UCSD-AML1 (cell line): Measurements from ENCODE around the gene NFATC1.

ENCODE experiments used
- DNase-seq: peaks from one replicate; lab custom pipeline; 2025; ENCODE audit not compliant: unreplicated experiment; lab: John Stamatoyannopoulos, UW

Gene NFATC1

DNA sequence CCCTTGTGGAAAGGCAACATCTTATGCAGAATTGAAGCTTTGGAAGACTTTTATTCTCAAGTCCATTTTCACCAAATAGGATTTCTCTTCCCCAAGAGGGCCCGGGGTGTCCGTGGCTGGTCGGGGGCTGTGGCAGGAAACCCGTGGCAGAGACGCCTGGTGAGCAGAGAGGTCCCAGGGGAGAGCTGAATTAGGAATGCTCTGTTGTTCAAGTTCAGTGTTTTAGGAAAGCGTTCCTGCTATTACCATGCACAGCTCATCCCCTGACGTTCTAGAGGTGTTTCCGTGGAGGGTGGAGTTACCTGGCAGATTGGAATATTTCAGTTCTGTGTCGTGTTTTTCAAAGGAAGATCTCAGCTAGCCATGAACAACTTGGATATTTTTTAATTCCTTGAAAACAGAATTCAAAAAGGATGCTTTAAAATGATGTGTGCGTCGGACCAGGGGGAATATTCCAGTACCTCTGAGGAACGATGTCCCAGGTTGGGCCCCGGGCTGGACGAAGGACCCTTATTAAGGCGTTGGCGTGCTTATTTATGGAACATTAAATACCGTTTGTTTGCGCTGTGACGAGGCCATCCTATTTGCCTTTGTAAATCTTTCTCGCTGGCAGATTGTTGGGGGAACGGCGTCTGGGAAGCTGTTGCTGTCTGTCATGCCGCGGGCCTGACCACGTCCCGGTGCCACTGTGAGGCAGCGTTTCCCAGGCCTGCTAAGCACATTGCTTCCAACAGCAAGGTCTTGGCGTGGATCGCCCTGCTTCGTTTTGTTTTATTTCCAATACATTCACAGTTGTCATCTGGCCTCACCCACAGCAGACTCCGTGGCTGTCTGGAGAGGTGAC lies 8.2 kb downstream of the NFATC1 start:
- no peak for DNase-seq

DNA sequence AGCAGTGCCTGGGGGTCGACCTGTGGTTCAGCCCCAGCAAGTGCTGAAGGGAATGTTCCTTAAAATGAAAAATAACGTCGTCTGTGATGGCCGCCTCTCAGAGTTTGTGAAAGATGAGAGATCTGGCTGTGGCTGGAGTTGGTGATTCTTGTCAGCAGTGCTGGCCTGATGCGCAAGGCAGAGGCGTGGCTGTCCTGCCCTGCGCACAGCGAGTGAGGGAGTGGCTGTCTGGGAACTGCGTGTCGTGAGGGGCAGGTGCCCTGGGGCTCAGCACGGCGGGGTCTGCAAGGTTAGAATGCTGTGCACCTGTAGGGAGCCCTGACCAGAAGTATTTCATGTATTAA lies 8.8 kb downstream of the NFATC1 start:
- DNase-seq: no peak

DNA sequence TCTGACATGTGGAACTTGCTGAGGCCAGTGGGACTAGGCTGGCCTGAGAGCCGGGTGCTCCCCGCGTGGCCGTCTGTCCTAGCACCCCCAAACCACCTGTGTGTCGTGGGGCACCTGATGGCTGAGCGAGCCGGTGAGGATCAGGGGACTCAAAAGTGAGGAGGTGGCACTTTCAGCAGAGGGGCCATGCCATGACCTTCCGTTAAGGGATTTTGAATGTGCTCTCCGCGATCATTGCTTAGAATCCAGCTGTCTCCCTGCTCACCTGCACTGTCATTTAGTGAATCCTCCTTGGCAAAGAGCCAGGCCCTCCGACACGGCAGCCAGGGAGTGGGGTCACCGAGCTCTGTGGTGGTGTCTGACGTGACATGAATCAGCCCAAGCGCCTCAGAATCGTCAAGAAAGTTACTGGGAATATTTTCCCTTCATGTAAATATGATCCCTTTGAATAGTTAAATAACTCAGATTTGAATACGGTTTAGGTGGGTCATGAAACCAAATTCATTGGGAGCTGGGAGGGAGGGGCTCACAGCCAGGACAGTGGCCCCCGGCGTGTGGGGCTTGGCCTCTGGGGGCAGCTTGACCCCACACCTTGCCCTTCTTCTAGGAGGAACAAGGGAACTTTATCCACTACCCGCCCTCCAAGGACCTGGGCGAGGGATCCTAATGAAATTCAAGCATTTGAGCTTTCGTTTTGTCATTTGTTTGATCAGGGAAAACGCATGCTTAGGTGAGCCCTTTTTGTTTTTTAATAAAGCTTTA lies 9.5 kb downstream of the NFATC1 start:
- no peak for DNase-seq

DNA sequence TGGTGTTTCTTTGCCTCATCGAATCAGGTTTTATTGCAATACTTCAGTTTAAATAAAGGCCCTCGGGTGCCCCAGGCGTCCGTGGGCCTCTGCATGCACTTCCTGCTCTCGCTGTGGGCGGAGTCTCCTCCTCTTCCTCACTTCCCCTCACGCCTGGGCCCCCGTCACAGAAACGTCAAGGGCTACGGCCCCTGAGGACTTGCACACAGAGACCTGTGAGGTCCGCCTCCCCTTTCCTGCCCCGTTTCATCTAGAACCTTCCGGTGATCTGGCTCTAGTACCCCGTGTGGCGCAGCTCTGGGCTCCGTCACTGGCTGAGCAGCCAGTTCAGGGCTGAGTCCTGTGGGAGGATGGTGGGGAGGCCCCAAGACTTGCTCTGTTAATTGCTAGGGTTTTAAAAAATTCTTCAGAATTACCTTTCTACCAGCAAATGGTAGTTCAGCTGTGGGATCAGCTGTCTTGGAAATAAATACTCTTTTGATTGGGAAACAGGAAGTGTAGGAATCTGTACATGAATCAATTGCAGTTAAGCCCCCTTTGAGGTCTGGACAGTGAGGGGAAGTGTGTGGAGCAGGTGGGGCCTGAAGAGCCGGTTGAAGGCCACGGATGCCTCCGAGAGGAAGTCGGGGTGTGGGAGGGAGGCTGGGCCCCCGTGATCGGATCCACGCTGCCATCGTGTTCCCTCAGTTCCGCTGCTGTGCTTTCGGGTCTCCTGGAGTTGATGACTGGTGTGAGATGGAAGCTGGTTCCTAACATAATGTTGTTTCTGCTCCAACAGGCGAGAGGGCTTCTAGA lies 10.2 kb downstream of the NFATC1 start:
- DNase-seq: peak; percentile 78

DNA sequence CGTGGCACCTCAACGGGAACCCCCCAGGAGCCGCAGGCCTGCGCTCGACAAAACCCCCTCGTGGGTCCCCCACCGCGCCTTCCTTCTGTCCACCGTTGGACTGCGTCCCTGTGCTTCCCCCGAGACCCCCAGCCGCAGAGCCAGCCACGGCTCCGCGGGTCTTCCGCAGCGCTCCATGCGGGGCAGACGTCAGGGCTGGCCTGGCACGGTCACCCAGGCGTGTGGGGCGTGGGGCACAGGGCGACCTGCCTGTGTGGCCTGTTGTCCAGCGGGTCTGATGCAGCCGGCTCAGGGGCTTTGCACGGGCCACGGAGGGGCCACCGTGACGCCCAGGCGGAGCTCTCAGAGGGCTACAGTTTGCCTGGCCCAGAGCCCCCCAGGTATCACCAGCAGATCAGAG lies 11.0 kb downstream of the NFATC1 start:
- no peak for DNase-seq

DNA sequence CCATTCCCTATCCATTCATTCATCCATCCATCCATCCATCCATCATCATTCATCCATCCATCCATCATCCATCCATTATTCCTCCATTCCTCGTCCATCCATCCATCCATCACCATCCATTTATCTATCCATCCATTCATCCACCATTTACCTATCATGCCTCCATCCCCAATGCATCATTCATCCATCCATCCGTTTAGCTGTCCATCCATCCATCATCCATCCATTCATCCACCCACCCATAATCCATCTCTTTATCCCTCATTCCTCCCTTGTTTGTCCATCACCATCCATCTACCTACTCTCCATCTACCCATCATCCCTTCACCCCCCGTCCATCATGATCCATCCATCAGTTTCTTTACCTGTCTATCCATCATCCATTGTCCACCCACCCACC lies 13.6 kb downstream of the NFATC1 start:
- no peak for DNase-seq

DNA sequence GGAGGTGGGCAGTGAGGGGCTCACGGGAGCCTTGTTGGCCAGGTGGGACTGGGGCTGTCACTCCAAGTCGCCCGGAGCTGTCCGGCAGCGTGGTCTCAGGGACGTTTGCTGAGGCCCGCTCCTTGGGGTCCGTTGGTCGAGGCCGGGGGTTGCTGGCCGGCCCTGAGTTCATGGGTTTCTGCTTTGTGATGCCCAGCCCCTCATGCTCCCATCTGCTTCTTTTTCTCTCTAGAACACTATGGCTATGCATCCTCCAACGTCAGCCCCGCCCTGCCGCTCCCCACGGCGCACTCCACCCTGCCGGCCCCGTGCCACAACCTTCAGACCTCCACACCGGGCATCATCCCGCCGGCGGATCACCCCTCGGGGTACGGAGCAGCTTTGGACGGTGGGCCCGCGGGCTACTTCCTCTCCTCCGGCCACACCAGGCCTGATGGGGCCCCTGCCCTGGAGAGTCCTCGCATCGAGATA lies 14.5 kb downstream of the NFATC1 start:
- no peak for DNase-seq

DNA sequence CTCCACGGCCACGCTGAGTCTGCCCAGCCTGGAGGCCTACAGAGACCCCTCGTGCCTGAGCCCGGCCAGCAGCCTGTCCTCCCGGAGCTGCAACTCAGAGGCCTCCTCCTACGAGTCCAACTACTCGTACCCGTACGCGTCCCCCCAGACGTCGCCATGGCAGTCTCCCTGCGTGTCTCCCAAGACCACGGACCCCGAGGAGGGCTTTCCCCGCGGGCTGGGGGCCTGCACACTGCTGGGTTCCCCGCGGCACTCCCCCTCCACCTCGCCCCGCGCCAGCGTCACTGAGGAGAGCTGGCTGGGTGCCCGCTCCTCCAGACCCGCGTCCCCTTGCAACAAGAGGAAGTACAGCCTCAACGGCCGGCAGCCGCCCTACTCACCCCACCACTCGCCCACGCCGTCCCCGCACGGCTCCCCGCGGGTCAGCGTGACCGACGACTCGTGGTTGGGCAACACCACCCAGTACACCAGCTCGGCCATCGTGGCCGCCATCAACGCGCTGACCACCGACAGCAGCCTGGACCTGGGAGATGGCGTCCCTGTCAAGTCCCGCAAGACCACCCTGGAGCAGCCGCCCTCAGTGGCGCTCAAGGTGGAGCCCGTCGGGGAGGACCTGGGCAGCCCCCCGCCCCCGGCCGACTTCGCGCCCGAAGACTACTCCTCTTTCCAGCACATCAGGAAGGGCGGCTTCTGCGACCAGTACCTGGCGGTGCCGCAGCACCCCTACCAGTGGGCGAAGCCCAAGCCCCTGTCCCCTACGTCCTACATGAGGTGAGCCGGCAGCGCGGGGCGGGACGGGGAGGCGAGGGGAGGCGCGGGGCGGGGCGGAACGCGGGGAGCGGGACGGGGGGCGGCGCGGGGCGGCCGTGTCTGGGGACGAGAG lies 15.2 kb downstream of the NFATC1 start:
- DNase-seq: no peak

DNA sequence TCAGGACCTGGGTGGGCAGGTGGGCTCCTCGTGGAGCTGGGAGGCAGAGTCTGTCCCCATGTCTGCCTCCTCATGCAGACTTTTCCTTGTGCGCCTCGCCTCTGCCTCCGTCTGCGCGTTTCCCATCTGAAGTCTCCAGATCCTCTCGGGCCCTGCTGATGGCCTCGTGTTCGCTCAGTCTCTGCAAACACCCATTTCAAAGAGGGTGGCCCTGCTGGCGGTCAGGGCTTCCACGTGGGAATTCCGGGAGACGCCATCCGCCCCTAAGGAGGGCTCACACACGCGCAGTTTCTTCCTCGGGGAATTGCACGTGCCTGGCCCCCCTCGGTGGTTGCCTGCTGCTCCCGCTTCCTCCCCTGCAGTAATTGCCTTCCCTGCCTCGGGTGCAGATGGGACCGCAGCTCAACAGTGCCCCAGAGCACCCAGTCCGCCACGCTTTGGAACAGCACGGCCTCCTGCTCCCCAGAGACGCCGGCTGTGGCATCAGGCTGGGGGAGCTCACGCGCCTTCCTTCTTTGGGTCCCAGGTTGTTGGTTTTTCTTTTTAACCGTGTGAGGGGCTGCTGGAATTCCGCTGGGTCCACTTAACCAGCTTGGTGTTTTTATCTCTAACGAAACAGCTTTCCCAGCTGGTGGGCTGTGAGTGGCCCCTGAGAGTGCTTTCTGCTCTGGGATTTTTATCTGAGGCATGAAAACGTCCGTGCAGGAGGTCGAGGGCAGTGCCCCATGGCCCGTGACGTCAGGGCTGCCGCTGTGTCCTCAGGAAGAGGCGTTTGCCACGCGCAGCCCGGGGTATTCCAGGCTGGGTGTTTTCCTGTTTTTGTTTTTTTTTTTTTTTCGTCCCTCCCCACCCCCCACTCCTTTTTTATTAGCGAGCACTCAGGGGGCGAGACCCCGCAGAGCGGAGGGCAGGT lies 16.1 kb downstream of the NFATC1 start:
- DNase-seq: no peak

DNA sequence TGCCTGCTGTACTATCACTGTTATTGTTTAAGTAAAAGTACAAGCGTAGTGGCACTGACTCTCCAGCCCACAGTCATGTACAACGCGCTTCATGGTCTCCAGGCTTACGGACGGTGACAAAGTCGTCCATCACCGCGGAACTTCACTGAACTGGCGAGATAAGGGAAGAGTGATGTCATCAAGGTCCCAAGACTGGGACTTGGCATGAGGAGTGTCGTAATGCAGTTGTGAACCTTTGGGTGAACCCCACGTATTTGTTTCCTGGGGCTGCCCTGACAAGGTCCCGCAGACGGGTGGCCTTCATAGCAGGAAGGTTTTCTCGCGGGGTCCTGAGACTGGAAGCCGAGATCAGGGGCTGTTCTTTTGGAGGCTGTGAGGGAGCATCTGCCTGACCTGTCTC lies 17.3 kb downstream of the NFATC1 start:
- no peak for DNase-seq

DNA sequence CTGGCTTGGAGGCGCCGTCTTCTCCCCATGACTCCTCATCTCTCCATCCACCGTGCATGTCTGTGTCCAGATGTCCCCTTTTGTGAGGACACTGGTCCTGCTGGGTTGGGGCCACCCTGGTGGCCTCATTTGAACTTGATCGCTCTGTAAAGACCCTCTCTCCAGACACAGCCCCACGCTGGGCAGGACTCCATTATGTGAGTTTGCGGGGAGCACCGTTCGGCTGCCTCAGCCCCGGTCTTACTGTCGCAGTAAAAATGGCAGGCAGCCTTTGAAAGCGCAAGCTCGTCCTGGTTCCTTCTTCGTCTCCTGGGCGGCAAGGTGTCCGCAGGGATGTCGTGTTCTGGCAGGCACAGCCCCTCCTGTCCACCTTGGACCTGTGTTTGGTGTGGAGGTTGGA lies 17.7 kb downstream of the NFATC1 start:
- no peak for DNase-seq

DNA sequence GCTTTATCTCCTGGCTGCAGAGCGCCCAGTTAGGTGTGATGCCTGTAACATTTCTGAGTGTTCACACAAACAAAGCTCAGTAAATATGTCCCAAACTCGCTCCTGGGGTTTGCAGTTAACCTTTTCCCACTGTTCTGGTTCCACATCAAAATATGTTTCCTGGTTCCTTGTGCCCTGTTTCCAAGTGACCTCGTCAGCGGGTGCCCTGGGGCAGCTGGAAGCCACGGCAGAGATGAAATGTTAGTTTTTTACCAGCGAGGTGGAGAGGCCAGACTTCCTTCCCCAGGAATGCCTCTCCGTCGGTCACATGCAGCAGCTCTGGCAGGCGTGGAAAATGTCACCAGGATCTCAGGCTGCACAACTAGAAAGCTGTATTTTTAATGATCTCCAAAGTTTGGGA lies 18.2 kb downstream of the NFATC1 start:
- DNase-seq: no peak

DNA sequence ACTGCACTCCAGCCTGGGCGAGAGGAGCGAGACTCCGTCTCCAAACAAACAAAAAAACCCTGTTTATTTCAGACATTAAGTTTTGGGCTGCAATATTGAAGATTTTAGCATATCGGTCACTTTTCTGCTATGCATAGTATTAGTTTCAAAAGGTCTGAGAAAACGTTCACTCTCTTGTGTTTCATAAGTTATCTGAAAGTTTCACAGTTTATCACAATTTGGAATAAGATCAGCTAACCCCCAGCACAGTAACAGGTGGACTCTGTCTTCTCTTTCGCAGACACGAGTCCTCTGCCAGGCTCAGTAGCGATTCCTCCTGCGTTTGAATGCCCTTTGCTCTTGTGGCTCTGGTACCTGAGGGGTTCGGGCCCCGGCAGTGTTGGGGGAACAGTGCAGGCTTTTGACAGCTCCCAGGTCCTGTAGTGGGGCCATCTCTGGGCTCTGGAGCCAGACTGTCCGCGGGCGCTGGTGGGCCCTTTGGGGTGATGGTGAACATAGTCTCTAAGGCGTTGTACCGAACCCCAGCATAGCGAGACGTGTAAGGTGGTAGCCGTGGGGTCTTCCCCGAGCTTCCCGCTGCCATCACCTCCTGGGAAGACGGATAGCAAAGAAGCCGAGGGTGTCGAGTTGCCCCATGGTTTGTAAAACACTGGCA lies 20.4 kb downstream of the NFATC1 start:
- DNase-seq: no peak

DNA sequence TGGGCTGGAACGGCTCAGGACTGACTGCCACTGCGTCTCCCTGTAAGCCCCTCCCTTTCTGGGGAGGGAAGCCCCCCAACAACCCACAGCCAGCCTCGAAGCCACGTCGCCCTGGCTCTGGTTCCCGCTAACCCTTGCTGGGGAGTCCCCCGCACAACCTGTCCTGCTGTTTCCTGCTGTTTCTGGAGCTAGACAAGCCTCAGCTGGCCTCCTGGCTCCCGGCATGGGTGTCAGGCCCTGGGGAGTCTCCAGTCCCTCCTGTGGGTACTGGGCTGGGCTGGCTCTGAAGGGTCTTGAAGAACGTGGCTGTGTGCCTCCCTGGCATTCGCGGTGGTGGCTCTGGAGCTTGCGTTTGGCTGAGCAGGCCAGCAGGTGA lies 20.9 kb downstream of the NFATC1 start:
- DNase-seq: no peak

DNA sequence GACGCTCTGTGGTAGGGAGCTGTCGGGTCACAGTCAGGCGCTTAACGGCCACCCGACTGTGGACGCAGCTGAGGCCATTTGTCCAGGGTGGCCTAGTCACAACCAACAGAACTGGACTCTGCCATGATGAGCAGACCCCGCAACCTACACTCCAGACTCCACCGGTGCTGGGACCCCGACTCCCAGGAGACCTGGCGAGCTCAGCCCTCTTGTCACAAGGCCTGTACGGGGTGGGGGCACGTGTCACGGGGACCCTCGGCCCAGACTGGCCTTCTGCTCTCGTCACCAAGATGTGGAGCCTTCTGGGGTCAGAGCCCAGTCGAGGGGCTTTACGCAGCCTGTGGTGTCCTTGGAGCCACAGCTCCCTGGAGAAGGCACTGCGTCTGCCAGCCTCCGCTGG lies 22.5 kb downstream of the NFATC1 start:
- DNase-seq: no peak

DNA sequence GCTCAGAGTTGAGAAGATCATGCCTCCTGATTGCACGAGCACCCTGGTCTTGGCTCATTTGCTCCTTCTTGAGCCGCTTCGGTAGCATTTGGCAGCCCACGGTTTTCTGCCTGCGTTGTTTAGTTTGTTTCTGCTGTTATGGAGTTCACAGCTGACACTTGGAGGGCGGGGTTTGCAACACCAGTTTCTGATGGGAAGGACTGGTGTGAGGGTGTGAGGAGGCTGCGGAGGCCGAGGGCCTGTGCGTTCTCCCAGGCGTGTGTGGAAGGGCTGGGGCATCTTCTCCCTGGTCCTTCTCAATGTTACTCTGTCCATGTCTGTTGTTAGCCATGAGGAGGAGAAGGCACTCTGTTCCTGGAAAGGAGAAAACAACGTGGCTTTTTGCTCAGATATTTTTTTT lies 22.9 kb downstream of the NFATC1 start:
- DNase-seq: no peak

DNA sequence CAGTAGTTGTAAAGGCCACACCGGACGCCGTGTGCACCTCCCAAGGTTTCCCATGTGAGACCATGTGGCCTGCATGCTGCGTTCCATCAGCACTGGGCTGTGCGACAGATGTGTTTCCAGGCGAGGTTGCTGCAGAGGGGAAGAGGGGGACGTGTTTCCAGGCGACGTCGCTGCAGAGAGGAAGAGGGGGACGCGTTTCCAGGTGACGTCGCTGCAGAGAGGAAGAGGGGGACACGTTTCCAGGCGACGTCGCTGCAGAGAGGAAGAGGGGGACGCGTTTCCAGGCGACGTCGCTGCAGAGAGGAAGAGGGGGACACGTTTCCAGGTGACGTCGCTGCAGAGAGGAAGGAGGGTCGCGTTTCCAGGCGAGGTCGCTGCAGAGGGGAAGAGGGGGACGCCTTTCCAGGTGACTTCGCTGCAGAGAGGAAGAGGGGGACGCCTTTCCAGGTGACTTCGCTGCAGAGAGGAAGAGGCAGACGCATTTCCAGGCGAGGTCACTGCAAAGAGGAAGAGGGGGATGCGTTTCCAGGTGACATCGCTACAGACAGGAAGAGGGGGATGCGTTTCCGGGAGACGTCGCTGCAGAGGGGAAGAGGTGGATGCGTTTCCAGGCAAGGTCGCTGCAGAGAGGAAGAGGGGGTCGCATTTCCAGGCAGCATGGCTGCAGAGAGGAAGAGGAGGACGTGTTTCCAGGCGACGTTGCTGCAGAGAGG lies 24.5 kb downstream of the NFATC1 start:
- no peak for DNase-seq

DNA sequence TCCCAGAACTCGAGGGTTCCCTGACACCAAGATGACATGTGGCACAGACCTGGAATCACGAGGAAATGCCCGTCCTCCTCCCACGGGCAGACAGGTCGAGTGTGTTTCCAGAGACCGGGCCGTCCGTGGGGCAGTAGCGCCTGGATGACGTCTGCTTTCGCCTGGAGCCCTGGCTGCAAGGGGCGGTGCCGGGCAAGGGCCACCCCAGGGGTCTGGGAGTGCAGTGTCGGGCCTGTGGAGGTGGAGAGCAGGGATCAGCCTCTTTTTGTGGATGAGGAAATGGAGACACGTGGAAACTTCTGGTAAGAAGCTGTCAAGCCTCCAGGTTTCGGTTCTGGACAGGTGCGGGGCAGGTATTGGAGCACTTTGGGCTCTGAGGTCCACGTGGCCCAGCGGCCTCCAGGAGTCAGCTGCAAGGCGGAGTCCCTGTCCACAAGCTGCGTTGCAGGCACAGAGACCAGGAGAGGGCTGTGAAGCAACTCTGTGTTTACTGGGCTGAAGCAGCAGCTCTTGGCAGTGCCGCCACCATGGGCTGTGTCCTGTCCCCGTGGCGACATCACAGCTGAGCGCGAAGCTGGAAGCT lies 25.6 kb downstream of the NFATC1 start:
- no peak for DNase-seq
